GM19467 (cell line): ENCODE measurements around the gene ADGRL1.
"Not testable (repeated sequence)": the region's sequence is repeated elsewhere in the genome, so short reads cannot be mapped to it uniquely, and the experiment has no call there.

Experiments used
- ATAC-seq: cut with Tn5 transposase; IDR thresholded peaks from one replicate; pipeline ENCODE4 v1.9.1; 2021; ENCODE audit warnings: mild to moderate bottlenecking, moderate library complexity; ENCODE audit not compliant: unreplicated experiment

Gene ADGRL1

DNA sequence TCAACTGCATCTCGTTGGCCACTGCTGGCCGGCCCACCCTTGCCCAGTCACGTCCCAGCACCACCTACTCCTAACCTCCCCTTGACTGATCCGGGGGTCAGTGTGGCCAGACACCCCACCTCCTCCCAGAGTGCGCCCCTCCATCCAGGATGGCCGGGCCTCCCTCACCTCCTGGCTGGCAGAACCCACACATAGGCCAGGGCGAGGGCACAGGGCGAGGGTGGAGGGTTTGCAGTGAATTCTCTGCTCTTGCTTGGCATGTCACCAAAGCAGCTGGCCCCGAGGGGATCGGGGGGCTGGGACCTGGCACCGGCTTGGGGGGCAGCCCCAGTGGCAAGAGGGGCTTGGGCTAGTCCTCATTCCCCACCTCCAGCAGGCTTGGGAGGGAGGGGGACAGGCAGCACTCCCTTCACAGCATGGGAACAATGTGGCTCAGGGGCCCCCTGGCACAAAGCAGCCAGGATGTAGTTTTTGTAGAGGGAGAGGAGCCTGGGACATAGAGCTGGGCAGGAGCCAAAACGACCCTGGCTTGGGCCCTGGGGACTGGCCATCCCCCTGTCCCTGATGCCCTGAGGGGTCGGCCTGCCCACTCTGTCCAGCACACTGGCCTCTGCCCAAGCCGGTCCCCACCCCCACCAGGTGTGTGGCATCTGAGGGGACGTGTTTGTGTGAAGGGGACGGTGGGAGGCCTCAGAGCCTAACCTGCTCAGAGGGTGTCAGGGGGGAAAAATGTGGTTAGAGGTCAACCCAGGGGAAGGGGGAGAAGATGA, 41.1 kb downstream of the ADGRL1 start:
- no peak for ATAC-seq

DNA sequence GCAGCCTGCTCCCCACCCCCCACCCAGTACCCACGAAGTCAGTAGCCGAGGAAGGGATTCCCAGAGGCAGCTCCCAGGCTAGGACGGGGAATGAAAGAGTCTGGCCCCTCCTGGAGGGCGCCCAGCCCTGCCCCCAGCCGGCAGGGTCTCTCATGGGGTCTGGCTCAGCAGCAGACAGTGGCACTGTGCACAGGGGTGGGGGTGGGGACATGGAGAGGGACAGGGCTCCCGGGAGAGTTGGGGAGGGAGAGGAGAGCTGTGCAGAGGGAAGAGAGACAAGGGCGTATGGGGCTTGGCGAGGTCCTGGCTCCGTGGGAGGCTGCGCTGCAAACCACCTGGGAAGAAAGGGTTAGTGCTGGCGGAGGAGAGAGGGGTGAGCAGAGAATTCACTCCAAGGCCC, 41.9 kb downstream of the ADGRL1 start:
- ATAC-seq = no peak

- ATAC-seq = no peak
Measured at GRCh38 chr19:14162871-14163297, 43.1 kb downstream of the ADGRL1 start.

DNA sequence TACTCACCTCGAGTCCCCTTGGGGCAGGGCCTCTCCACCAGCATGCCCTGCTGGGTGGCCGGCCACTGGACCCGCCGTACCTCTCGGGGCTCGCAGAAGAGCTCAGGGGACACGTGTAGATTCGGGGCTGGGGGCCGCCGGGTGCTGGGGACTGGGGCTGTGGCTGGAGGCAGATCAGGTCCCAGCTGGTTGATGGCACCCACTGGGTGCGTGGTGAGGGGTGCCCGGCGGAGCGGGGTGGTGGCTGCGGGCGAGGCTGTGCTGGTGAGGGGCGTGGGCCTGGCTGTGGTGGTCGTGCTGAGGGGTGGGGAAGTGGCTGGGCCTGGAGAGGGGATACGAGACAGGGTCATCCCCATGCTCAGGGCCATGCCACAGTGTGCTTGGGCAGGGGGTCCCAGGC, 44.7 kb downstream of the ADGRL1 start:
- ATAC-seq = no peak

- ATAC-seq = no peak
Measured at GRCh38 chr19:14160017-14160703, 45.8 kb downstream of the ADGRL1 start.

GRCh38 chr19:14159059-14159458, 46.9 kb downstream of the ADGRL1 start:
- ATAC-seq = no peak

DNA sequence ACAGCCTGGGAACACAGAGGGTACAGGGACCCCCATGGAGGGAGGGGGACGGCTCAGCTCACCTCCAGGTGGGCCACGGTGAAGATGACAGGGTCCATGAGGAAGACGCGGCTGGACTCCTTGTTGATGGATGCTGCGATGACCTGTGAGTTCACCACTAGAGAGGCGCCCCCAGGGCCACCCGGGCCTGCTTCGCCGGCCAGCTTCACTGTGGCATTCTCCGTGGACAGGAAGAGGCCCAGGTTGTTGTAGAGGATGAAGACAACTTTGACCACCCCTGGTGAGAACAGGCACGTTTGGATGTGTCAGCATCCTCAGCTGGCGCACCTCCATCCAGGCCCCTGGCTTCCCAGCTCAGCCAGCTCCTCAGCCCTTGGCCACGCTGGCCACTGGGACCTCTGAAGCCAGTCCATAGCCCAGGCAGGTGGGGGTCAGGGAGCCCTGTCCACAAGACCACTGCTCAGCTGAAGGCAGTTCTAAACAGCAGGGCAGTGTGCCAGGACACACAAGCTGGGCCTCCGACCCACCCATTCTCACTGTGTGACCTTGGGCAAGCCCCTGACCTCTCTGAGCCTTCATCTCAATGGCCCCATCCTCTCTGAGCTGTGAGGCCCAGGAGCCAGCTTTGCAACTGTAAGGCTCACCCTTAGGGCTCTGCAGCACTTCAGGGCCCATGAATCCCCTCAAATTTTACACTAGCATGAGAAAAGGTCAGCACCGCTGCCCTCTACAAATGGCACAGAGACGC, 47.5 kb downstream of the ADGRL1 start:
- no peak for ATAC-seq

DNA sequence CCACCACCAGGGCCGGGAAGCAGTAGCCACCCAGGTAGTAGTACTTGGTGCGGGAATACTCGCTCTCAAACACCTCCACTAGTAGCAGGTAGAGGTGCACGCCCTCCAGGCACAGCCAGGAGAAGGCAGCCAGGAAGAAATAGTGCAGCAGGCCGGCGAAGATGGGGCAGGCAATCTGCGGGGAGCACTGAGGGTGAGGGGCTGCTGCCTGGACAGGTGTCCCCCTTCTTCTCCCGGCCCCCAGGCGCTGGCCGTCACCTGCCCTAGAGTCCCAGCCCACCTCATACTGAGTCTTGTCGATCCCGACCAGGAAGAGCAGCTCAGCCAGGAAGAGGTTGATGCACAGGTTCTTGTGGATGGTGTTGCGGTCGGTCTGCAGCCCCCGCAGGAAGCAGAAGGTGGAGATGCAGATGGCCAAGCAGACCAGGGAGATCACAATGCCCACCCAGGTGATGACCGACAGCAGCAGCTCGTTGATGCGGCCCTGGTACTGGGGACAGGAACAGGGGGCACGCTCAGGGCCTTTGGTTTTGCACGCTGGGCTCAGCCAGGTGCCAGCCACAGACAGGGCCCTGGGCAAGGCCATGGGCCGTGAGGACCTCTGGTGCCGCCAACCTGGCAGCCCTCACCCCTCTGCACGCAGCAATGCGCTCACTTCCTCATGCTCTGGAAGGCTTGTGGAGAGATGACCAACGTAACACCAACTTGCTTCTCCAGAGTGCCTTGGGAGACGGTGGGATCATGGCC, 48.8 kb downstream of the ADGRL1 start:
- no peak for ATAC-seq

GRCh38 chr19:14156122-14156521, 49.8 kb downstream of the ADGRL1 start:
- no peak for ATAC-seq

DNA sequence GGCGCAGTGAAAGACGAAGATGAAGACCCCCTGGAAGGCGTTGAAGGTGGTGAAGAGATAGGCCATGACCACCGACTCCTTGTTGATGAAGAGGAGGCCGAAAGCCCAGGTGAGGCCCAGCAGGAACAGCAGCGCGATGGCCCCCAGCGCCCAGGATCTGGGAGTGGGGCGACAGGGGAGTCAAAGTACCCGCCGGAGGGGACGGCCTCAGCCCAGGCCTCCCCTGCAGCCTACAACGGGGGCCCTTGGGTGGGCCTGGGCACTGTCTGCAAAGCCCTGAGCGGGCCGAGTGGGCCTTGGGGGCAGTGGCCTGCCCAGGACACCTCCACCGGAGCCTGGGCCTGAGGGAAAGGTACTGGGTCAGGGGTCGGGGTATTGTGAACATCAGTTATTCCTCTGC, 50.6 kb downstream of the ADGRL1 start:
- ATAC-seq = no peak

DNA sequence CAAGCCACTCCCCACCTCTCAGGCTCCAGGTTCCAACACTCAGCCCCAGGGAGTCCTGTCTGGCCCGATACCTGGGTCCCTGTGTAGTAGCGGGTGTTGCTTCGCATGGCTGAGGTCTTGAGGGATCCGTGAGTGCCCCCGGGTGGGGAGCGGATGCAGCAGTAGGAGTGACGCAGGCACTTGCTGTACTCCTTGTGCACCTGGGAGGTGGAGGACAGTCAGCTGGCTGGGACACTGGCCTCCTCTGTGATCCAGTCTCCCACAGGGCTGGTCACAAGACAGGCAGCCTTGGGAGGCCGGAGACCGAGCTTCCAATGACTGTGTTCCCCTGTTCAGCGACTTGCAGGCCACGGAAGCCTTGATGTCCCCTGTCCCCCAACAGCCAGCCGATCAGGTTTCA, 53.3 kb downstream of the ADGRL1 start:
- ATAC-seq = no peak

DNA sequence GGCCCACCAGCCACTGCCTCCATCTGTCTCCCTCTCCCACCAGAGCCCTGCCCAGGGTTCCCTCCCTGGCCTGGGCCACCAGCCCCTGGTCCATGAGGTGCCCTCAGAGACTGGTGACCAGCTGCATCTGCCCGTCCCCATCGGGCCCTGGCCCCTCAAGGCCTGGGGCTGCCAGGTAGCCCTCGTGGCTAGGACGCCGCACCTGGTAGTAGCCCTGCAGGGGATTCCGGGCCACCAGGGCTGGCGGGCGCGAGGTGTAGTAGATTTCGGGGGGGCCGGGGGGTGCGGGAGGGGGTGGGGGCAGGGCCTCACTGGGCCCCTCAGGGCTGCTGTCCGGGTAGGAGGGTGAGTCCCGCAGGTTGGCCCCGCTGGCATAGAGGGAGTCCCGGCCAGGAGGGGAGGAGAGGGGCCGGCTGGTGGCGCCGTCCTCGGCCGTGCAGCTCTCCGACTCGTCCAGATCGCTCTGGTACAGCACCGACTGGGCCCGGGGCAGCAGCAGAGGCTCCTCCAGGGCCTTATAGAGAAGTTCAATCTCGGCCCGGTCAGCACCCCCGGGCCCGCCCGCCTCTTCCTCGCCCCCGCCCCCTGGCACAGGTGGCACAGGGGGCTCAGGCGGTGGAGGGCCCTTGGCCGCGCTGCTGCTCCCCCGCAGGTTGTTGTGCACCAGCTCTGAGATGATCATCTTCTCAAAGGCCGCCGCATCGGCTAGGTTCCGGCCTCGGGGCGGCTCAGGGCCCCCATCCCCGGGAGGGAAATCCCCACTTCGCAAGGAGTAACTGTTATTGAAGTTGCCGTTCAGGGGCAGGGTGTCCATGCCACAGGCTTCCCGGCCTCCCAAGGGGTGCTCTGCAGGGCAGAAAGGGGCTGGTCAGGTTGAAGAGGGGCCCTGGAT, 55.0 kb downstream of the ADGRL1 start:
- no peak for ATAC-seq

DNA sequence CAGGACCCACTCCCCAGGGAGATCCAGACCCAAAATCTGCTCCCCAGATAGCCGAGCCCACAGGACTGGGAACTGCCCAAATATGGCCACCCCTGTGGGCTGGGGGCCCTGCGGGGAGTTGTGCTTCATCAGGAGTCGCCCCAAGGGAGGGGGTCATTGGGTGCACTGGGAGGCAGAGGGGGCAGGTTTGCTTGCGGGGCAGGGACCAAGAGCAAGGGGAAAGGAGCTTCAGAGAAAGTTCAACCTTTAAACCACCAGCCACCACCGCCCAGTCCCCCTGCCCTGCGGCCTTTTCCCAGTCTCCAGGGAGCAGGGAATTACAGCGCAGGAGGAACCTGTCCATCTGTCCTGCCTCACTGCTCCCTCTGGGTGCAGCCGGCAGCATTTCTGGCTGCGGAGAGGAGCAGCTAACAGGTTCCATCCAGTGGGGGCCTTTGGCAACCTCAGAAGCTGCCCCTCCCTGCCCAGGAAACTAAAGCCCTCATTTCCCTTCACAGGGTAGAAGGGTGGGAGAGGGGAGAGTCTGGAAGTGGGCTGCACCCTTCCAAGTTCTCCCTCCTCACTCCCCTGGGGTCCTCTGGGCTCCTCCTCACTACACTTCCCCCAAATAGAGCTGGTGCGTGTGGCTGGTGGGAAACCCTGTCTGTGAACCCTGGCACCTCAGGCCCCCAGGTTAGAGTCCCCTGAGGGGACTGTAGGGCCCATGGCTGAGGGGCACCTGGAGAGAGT, 55.8 kb downstream of the ADGRL1 start:
- ATAC-seq = no peak

DNA sequence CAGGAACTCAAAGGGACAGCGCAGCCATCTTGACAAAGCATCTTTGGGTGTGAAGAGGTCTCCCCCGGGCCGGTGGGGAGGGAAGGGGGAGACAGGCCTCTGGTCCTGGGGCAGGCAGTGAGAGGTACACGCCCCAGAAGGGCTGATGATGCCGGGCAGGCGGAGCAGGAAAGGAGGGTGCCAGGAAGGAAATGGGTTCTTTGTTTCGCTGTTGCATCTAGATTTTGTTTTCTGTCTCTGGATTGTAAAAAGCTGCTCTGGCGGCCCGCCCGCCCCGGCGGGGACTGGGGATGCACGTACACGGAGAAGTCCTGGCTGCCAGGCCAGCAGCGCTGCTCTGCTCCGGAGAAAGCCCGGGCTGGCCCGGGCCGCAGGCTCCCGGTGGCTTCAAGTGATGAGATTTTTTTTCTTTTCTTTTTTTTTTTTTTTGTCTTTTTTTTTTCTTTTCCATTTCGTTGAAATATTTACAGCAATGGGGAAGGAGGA, 56.4 kb downstream of the ADGRL1 start:
- ATAC-seq = no peak

DNA sequence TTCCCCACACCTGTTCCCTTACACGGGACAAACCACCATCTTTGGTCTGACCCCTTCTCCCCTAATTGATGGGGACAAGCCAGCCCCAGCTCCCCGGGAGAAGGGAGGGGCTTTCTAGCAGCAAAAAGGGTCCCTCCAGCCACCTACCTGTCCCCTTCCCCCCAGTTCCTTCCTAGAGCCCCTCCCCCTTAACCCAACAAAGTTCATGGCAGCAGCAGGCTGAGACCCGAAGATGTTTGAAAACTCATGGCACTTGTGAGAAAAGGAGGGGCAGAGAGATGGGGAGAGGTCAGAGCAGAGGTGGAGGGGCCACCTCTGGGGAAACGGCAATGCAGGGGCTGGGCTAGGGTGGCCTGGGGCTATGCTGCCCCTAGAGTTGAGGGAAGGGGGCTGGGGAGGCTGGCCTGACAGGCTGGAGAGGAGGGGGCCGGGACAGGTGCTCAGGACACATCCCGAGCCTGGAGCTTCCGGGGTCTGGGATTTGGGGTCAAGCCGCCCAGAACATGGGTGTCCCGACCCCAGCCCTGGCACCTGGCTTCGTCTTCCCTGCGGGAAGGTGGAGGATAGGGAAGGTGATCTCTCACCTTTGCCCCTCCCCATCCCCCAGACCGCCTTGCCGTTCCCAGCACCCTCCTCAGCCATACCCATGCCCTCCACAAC, 57.1 kb downstream of the ADGRL1 start:
- no peak for ATAC-seq

DNA sequence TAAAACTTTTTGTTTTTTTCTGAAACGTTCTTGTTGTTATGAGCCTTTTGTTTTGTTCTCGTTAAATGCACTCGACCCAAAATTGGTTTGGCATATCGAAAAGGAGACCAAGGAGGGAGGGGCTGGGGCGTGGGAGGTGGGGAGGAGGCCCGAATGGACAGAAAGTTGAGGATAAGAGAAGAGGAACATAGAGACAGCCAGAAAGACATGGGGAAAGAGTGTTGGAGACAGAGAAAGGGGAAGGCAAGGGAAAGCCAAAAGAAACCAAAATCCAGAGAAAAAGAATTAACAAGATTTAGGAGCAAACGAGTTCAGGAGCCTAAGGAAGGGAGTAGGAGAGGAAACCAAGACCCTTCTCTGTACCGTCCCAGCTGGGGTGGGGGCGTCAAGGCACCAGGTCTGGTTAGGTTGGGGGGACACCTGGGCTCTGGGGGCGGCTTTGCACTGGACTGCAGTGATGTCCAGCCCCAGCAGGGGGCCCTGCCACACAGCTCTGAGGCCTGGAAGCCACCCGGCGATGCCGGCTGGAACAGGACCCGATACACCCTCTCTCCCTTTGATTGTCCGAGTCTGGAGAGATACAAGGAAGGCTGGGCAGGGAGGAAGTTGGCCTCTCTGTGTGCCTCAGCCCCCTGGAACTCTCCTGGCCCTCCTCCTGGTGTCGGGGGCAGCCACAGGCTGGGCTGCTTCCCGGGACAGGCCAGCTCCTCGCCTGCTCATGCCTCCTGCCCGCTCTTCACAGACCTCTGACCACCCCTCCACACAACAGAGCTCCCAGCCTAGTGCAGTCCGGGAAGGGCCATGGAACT, 58.0 kb downstream of the ADGRL1 start:
- no peak for ATAC-seq

- no peak for ATAC-seq
Measured at GRCh38 chr19:14146789-14147216, 59.2 kb downstream of the ADGRL1 start.

DNA sequence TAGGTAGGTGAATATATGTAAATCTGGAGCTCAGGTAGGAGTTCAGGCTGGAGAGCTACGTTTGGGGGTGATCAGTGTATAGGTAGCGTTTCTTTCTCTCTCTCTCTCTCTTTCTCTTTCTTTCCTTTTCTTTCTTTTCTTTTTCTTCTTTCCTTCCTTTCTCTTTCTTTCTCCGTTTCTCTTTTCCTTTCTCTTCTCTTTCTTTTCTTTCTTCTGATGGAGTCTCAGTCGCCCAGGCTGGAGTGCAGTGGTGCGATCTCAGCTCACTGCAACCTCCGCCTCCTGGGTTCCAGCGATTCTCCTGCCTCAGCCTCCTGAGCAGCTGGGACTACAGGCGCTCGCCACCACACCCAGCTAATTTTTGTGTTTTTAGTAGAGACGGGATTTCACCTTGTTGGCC, 59.8 kb downstream of the ADGRL1 start:
- ATAC-seq = not testable (repeated sequence)
